NCI-H128 (cell line): ENCODE data around the gene TIAM1.
"Not testable (repeated sequence)": the region's sequence is repeated elsewhere in the genome, so short reads cannot be mapped to it uniquely, and the experiment has no call there.

Experiments
- DNase-seq: peaks from one replicate; lab custom pipeline; 2025; ENCODE audit not compliant: unreplicated experiment; lab: John Stamatoyannopoulos, UW

The TIAM1 gene

DNA sequence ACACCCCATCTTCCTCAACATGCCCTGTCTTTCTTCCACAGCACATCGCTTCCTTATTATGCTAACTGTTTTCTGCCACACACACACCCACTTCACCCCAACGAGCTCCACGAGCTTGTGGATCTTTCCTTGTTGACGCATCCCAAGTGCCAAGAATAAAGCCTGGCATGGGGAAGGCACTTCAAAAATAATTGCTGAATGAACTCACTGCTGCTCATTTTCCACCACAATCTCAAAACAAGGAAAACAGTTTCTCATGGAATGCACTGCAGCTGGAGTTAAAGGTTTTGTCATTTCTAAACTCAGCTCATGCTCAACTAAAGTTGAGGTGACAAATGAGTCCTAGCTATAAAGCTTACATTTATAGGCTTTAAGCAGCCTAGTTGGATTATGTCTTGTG, 86.0 kb downstream of the TIAM1 start:
- no peak for DNase-seq

DNA sequence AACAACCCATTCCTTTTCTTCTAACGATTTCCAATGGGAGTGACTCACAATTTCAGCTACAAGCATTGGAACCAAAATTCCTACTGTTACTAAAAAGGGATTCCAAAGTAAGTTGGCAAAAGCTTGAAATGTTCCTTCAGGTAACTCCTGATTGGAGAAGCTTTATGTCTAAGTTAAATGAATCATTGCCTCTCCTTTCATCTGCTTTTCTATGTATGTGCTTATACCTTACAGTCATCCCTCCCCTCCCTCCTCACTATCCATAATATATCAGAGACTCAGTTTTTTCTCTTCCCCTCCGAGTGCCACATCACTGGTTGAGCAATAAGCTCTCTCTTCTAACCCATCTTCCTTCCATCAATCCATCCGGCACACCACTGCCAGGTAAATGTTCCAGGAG, 86.8 kb downstream of the TIAM1 start:
- DNase-seq: no peak

DNA sequence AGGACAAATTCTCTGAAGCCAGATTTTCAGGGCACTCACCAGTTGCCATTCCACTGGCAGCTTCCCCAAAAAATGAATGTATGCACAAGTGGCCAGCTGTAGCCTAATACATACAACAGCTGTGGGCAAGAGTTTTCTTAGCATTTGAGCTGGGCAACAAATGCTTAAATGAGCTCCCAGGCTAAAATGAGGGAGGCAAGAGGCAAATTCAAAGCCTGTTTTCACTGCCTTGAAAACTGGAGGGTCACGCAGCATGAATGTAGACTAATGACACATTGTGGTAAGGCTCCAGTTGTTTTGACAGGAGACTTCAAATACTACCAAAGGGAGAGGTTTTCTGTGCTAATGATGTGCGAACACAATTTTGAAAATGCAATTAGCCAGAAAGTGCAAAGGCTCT, 88.2 kb downstream of the TIAM1 start:
- DNase-seq: no peak

DNA sequence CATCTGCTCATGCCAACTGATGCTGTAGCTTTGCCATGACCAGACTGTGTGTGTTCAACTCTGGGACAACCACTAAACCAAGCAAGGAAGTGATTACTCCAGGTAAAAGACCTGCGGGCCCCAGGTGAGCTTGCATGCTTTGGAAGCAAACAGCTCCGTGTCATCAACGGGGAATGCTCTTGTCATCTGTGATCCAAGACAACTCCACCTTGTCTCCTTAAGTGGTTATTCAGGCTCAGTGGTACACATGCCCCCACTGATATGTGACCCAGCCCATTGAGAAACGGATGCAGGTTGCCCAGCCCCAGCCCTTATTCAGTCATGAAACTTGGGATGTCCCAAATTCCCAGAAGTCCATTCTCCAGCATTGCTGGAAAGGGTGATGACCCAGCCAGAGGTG, 89.0 kb downstream of the TIAM1 start:
- DNase-seq: no peak

DNA sequence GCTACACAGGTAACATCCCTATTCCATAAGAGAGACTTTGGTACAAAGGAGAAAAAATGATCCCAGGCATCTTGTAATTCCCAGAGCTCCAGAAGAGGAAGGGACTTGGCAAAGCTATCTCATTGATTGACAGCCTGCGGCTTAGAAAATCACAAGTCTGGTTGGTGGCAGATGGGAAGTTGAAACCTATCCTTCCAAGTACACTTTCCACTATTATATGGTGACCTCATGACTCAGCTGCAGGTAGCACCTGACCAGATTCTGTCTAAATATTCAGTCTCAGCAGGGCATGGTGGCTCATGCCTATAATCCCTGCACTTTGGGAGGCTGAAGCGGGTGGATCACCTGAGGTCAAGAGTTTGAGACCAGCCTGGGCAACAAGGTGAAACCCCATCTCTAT, 89.9 kb downstream of the TIAM1 start:
- no peak for DNase-seq

DNA sequence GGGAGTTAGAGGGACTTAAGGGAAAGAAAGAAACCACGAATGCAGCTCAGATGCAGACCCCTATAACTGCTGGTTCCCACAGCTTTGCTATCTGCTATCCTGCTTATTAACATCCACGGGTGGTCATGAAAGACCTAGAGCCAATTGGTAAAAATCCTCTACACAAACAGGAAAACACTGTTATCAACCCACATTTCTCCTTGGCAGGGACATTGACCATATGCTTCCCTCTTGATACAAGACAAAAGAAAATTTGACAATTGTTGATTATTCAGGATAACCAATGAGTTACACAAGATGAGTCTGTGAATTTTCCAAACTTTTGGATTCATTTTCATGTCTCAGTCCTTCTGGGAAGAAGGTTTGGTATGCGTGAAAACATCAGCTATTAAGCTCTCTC, 90.4 kb downstream of the TIAM1 start:
- DNase-seq: no peak

DNA sequence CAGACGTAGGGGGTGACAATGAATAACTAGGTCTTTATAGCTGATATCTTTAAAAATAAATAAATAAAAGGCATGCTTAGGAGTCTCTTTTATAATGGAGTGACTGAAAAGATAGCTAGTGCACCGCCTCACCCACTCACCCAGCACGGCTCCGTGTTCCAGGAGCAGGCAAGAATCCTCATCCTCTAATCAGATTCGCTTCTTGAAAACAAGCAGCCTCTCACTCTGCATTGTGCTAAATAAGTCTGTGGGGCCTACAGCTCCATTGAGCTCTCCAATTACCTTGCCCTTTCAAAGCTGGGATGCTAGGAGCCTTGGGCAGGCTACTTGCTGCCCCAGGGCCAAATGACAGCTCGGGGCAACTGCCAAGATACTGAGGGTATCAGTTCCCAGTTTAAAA, 91.5 kb downstream of the TIAM1 start:
- no peak for DNase-seq

DNA sequence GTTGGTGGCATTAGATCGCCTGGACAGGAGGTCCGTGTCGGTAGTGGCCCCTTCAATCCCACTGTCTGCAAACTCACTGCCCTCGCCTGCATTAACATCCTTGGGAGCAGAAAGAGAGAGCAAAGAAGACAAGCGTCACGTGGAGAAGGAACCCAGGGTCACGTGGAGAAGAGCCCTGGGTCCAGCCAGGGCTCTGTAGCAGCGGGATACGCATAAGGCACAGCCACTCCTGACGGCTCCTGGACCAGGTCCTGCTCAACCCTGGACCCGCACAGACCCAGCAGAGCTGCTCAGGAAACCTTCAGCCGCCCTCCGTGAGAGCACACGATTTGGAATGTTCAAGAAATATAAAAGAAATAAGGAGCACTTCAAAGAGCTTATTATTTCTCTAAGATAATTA, 92.0 kb downstream of the TIAM1 start:
- DNase-seq: no peak

DNA sequence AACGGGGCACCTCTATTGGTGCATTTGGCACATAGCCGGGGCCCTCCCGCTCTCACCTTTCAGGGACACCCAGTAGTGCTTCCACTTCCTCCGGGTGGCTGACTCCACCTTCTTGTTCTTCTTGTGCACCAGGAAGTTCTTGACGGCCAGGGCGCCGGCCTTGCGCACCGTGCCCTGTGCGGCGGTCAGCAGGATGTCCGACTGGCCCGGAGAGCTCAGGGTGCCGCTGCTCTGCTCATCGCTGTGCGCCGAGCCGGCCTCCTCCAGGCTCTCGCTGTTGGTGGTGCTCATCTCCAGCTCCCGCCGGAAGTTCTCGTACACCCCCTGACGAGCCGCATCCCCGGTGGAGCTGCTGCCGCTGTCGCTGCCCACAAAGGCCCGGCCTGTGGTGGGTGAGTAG, 92.4 kb downstream of the TIAM1 start:
- no peak for DNase-seq

DNA sequence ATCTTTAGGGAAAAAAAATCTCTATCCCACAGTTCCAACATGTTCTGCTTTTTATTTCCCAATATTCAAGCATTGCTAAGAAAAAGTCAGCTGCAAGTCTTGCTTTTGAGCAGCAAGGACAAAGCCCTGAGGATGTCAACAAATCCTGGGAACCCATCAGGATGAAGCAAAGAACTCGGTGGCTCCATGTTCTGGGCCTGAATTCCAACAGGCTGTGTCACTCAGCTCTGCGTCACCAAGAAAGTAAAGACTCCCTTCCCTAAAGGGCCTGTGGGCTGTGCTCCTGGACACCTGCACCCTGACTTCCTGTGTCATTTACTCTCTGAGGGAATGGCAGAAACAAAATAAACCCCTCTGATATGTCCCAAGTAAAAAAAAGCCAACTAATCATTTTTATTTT, 95.5 kb downstream of the TIAM1 start:
- DNase-seq: no peak

DNA sequence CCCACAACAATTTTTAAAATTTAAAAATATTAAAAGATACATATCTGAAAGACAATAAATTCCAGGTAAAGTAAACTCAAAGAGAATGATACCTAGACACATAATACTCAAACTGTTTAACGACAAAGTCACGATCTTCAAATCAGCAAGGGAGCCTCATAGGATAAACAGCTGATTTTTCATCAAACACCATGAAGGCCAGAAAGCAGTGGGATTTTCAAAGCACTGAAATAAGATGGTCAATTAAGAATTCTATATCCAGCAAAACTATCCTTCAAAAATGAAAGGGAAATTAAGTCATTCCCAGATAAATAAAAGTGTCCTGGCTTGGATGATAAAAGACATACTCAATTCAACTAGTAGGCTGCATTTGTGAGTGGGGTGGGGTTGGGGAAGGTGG, 100.5 kb downstream of the TIAM1 start:
- no peak for DNase-seq

DNA sequence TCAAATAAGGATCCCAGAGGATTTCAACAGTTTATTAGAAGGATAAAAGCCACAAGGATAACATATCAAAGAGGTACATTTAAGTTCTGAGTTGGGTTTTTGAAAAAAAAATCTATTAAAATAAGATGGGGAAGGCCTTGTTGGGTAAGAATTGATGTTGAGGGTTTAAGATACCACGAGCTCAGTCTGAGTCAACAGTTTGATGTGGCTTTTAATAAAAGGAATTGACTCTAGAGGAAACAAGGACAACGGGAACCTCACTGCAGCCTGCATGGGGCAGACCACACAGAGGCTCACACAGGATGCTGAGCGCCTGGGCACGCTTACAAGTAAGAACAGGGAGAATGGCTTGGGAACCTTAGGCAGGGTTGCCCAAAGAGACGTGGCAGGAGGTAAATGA, 107.5 kb downstream of the TIAM1 start:
- no peak for DNase-seq

DNA sequence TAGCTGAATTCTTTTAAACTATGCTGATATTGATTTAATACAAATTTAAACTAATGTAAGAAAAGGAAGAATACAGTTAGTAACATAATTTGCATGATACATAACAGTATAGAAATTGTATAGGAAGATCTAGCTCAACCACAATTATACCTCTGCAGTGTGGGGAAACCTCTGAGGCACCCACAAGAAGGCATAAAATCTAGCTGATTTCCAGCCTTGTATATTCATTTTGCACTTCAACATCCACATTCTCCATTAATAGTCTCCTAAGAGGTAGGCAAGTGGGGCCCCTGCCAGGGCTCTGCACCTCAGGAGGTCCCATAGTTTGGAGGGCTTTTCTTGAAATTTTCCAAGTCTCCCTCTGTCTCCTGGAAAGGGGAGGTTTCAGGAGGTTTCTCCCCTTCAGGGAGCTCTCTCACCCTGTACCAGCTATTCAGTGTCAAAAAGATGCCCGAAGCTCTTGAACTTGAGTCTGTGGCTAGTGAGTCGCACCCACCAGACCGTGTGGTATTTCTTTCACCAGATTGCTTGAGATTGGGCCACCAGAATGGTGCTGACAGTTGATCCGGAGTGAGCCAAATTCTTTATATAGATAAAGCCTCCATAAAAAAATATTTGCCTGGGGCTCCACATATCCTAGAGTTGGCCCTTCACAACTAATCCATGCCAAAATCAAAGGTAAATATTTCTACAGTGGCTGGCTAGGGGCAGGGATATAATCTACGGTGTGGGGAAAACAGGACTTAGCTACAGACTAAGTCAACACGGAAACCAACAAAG, 108.2 kb downstream of the TIAM1 start:
- DNase-seq: no peak

DNA sequence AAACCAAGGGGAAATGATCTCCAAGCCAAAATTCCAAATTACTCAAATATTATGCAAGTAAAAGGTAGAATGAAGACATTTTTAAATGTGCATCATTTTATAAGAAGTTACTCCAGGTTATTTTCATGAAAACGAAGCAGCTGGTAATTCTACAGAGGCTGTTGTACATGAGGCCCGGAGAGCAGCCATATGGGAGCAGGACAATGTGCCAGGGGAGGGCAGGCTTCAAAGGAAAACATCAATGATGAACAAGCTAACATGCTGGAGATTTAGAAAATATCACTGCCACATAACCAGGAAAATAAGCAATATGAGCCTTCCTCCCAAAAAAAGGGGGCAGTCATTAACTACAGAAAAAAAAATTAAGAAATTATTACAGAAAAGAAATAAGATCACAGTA, 109.1 kb downstream of the TIAM1 start:
- DNase-seq: no peak

DNA sequence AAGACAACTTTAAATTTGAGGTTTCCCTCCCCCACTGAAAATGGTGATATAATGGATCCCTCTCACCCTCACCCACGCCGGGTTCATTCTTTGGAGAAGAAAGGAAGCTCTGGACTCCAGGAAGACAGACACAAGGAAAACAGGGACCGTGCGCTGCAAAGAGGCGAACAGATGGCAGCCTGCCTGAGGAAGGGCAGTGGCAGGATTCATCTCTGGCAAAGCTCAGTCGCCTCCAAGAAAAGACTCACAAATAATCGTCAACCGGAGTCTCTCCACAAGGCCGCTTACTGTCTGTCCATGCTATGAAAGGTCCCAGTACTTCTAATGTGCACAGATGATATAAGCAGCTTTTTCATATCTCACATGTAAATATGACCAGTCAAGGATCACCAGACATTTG, 110.3 kb downstream of the TIAM1 start:
- no peak for DNase-seq

DNA sequence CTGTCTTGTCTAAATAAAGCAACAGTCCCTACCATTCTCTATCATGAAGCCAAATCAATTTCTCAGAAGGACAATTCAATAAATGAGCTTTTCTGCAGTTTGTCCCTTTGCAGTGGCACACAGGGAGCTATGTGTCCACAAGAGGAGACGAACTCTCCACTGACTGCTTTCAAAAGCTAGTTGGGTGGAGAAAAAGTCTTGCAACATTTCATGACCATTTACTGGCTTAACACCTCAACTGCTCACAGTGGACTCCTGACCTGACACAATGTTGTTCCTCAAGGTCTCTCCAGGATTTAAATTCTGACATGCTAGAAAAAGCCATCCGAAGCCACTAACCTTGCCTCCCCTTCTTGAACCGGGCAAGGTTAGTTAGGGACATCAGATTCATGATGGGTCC, 111.7 kb downstream of the TIAM1 start:
- no peak for DNase-seq

DNA sequence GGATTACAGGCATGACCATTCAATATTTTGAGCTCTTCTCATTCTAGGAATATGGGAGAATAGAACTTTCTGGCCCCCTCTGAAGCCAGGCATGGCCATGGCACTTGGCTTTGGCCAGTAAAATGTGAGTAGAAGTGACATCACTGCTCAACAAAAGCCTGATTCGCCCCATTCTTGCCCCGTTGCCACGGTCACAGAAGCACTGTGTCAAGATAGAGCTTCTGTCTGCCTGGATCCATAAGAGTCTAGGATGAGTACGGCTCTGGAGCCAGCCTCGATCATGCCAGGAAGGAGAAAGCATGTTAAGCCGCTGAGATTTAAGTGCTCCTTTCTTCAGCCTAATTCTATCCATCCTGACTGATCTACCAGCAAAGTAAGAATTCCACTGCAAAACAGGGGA, 113.1 kb downstream of the TIAM1 start:
- no peak for DNase-seq

DNA sequence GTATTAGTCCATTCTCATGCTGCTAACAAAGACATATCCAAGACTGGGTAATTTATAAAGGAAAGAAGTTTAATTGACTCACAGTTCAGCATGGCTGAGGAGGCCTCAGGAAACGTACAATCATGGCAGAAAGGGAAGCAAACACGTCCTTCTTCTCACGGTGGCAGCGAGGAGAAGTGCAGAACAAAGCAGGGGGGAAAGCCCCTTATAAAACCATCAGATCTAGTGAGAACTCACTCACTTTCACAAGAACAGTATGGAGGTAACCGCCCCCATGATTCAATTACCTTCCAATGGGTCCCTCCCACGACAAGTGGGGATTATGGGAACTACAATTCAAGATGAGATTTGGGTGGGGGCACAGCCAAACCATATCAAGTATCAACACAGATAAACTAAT, 115.3 kb downstream of the TIAM1 start:
- DNase-seq: not testable (repeated sequence)

DNA sequence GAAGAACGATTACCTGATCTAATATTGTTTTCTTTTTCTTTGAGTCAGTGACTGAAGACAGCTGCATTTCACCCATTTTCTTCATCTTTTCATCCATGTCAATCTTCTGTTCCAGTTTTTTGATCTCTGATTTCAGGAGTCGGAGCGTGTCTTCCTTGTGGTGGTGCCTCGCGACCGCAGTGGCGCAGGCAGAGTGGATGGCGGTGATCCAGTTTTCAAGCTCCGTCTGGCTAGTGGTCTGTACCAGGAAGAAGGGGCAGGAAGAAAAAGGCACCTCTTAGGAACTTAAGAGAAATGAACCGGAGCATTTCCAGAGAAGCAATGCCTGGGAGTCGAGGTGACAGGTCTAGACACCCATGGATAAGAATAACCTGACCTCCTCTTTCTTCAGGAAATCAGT, 118.3 kb downstream of the TIAM1 start:
- no peak for DNase-seq

DNA sequence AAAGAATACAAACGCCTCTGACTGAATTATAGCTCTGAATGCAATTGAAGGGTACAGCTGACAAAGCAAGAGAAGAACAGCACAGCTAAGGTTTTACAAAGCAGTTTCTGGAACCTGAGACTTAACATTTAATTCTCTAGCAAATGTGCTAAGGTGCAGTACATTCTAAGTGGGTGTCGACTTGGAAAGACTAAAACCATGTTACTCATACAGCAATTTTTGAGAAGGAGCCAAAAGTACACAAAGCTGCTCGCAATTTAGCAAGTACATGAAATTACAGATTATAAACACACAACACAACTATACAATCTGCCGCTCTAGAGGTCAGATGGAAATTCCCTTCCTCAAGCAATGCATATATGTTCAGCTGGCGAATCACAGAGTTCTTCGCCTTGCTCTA, 121.9 kb downstream of the TIAM1 start:
- DNase-seq: no peak

DNA sequence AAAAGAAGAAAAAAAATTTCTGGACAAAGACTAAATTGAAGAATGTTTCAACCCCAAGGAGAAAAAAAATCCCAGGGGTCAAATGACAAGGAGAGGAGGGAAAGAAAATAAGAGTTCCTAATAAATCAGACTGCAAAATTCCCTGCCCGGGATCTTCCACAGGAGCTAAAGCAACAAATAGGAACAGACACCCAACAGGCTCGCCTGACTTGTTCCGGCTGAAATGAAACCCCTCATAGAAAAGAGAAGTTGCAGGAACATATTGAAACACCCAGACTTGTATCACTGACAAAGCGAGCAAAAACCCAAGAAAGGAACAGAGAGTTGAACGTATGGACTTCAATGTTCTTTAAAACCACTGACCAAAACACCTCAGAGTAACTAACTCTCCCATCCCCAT, 123.0 kb downstream of the TIAM1 start:
- DNase-seq: no peak

DNA sequence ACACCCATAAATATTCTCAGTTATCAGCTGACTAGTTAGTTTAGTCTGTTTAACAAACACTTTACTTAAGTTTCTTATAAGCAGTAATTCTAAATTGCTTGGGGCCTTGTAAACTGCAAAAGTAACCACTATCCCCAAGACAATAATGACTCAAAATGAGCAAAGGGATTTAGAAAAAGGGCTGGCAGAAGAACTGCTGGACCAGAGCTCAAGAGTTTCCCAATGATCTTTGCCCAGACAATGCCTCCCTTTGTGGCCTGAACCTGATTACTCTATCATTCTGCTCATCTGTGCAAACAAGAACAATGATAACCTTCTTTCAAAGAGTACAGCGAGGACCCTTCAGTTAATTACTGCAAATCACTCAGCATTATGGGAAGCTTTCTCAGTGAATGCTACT, 123.5 kb downstream of the TIAM1 start:
- DNase-seq: no peak

DNA sequence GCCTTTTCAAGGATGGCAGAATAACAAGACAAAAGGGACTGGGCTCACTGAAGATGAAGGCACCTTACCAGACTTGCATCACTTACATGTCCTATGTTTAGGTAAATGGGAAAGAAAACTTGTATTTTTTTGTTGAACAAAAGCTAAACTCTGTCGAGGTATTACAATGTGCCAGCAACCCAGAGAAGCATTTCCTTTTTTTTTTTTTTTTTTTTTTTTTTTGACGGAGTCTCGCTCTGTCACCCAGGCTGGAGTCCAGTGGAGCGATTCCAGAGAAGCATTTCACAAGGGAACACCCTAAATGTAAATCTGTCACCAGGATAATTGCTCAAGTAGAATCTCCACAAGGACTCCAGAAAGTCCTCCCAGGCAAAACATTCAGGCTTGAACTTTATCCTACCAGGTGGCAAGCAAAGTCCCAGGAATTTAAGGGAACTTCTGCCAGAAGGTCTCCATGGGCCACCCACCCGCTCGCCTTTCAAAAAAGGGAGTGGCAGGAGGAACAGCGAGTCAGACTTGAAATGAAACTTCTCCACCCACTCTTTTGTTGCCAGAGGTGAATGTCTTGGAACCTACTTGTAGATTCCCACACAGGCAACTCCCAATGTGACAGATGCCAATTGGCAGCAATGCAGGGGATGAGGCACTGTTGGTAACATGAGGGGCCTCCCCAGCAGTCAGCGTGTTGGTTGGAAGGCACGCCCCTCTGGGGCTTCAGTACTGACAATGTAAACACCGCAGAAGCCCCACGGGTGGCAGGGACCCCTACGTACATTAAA, 125.0 kb downstream of the TIAM1 start:
- DNase-seq: no peak
